Type B pancreatic cell (in vitro differentiated cells): ENCODE results near the gene GNE. TPM values are rescaled to one million over a fixed set of nuclear protein-coding genes. Genes with fewer than 3 reads are reported as not detected.

Experiments used
- DNase-seq: peaks from one replicate; pipeline ENCODE4 v3.0.0; 2021; ENCODE audit warnings: mixed read lengths; ENCODE audit not compliant: unreplicated experiment; ENCODE audit errors: extremely low spot score
- H3K27ac Mint-ChIP-seq: 2 replicates; pipeline ENCODE4 v1.8.0; 2021; ENCODE audit warnings: mild to moderate bottlenecking, mixed read lengths
- H3K27me3 Mint-ChIP-seq: 2 replicates; pipeline ENCODE4 v1.8.0; 2021; ENCODE audit warnings: mixed read lengths
- H3K36me3 Mint-ChIP-seq: 2 replicates; pipeline ENCODE4 v1.8.0; 2021; ENCODE audit warnings: mixed read lengths
- H3K4me1 Mint-ChIP-seq: one replicate; pipeline ENCODE4 v1.8.0; 2021; ENCODE audit warnings: mixed read lengths; ENCODE audit not compliant: unreplicated experiment
- H3K4me3 Mint-ChIP-seq: 2 replicates; pipeline ENCODE4 v1.8.0; 2021; ENCODE audit warnings: mild to moderate bottlenecking, mixed read lengths
- H3K9me3 Mint-ChIP-seq: 2 replicates; pipeline ENCODE4 v1.8.0; 2021; ENCODE audit warnings: mixed read lengths
- total RNA-seq: library from RNA; stranded (reverse); gene quantifications from 2 replicates; pipeline ENCODE4 v1.2.1, GENCODE V29; 2021; ENCODE audit warnings: low replicate concordance
- TF ChIP-seq, protein P1 (sequence below): fragments of 200-600 bp; sonication (generic); conservative IDR thresholded peaks from 2 replicates; pipeline ENCODE4 v1.5.0; 2021; ENCODE audit warnings: antibody characterized with exemption, mild to moderate bottlenecking

The GNE gene
- total RNA-seq, 1 donor from 2014 or later = 16.3 TPM

- no peaks in the 10 kb centered on the region for H3K4me1 Mint-ChIP-seq
- H3K27ac Mint-ChIP-seq = no peak overlapping the region
- no peak overlapping the region for H3K4me3 Mint-ChIP-seq
- H3K9me3 Mint-ChIP-seq = no peaks in the 10 kb centered on the region
- H3K27me3 Mint-ChIP-seq = no peaks in the 10 kb centered on the region
- TF ChIP-seq, protein P1, sequence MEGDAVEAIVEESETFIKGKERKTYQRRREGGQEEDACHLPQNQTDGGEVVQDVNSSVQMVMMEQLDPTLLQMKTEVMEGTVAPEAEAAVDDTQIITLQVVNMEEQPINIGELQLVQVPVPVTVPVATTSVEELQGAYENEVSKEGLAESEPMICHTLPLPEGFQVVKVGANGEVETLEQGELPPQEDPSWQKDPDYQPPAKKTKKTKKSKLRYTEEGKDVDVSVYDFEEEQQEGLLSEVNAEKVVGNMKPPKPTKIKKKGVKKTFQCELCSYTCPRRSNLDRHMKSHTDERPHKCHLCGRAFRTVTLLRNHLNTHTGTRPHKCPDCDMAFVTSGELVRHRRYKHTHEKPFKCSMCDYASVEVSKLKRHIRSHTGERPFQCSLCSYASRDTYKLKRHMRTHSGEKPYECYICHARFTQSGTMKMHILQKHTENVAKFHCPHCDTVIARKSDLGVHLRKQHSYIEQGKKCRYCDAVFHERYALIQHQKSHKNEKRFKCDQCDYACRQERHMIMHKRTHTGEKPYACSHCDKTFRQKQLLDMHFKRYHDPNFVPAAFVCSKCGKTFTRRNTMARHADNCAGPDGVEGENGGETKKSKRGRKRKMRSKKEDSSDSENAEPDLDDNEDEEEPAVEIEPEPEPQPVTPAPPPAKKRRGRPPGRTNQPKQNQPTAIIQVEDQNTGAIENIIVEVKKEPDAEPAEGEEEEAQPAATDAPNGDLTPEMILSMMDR = no peak
- H3K36me3 Mint-ChIP-seq = peaks cover 51% of the 10 kb centered on the region
- DNase-seq = no peak
Observed at GRCh38 chr9:36211510-36211909, 46.7 kb downstream of the GNE start.

DNA sequence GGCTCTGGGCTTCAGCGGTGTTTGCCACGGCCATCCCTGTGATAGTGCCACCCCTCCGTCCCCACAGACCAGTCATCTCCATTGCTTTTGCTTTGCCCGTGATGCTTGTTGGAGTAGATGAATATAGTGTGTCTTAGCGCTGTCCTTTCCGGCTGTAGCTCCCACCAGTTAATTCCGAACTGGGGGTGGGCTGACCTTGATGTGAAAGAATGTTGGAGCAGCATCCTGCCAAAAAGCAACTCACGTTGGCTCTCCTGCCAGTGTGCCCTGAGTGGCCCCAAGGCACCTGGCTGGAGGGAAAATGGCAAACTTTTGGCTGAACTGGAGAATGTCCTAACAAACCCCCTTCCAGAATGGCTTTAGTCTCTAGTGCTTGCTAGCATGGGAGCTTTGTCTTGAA, 47.5 kb downstream of the GNE start:
- TF ChIP-seq, protein P1 = no peak
- Mint-ChIP-seq H3K4me3 (no peak overlapping the region), H3K27ac (no peak overlapping the region), H3K9me3 (no peaks in the 10 kb centered on the region), H3K4me1 (no peaks in the 10 kb centered on the region), H3K27me3 (no peaks in the 10 kb centered on the region), H3K36me3 (peaks cover 49% of the 10 kb centered on the region)
- DNase-seq = no peak

- TF ChIP-seq, protein P1 = no peak
- Mint-ChIP-seq H3K27ac (no peak overlapping the region), H3K27me3 (no peaks in the 10 kb centered on the region), H3K9me3 (no peaks in the 10 kb centered on the region), H3K4me3 (no peak overlapping the region), H3K4me1 (no peaks in the 10 kb centered on the region), H3K36me3 (peaks cover 46% of the 10 kb centered on the region)
- DNase-seq = no peak
Observed at GRCh38 chr9:36208521-36209253, 49.6 kb downstream of the GNE start.

DNA sequence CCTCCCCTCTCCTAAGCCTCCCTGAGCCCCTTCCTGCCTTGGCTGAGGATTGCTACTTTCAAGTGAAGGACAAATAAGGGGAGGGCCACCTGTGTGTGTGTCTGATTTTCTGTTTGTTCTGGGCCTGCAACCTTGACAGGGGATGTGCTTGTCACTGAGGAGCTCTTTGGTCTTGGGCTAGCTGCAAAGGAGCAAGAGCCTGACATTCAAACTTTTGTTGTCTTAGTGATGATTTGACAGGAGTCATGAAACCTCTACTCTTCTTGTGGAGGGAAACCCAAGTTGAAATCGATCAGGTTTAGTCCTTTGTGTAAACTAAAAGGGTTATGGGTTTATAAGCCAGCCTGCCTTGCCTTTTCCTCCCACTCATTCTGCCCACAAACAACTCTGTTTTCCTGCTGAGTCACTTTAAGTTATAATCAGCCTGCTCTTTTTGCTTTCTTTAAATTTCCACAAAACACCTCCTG, 50.7 kb downstream of the GNE start:
- no peaks in the 10 kb centered on the region for H3K27me3 Mint-ChIP-seq
- H3K9me3 Mint-ChIP-seq = no peaks in the 10 kb centered on the region
- no peak for DNase-seq
- TF ChIP-seq, protein P1 = no peak
- peaks cover 49% of the 10 kb centered on the region for H3K36me3 Mint-ChIP-seq
- no peaks in the 10 kb centered on the region for H3K4me1 Mint-ChIP-seq
- H3K4me3 Mint-ChIP-seq = no peak overlapping the region
- H3K27ac Mint-ChIP-seq = no peak overlapping the region

DNA sequence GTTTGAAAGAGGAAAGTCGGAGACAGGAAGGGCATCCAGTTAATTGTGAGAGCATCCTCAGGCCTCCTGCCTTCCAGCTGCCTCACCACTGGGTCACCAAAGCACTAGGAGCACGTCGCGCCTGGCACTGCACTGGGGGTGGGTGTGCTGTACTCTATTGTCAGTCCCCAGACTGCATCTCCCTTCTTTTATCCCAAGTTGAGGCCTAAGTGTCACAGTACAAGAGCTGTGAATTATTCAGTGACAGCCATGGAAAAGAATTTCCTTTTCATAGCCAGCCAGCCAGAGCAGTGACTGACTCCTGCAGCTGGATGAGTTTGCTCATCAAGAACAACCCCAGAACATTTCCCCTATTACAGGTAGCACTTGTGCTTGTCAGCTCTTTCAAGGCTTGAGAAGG, 51.2 kb downstream of the GNE start:
- Mint-ChIP-seq H3K27ac (no peak overlapping the region), H3K4me1 (no peaks in the 10 kb centered on the region), H3K36me3 (peaks cover 49% of the 10 kb centered on the region), H3K4me3 (no peak overlapping the region), H3K9me3 (no peaks in the 10 kb centered on the region), H3K27me3 (no peaks in the 10 kb centered on the region)
- TF ChIP-seq, protein P1 = no peak
- no peak for DNase-seq
